Liver (tissue), 9 donors: Measurements from ENCODE around the gene PRKCH. TPM values are rescaled to one million over a fixed set of nuclear protein-coding genes. Genes with fewer than 3 reads are reported as not detected.

ENCODE experiments used
- DNase-seq: peaks from one replicate; pipeline ENCODE4 v3.0.0-alpha.2; 2017; ENCODE audit warnings: low spot score
- H3K27ac ChIP-seq, 2 donors: one replicate each; pipeline ENCODE4 v1.7.0; 2013; ENCODE audit warnings: inconsistent platforms in 2 of 2, low read length in 2 of 2, control low read depth in 1 of 2, low read depth in 1 of 2, mild to moderate bottlenecking in 1 of 2
- H3K27me3 ChIP-seq, 4 donors: one replicate each; pipeline versions ENCODE4 v1.6.1 to v1.7.0; 2013; ENCODE audit warnings: low read length in 3 of 4, inconsistent platforms in 1 of 4, mild to moderate bottlenecking in 1 of 4, moderate library complexity in 1 of 4; ENCODE audit not compliant: control insufficient read depth in 4 of 4, insufficient read depth in 4 of 4
- H3K36me3 ChIP-seq, 4 donors: one replicate each; pipeline versions ENCODE4 v1.6.1 to v1.7.0; 2013; ENCODE audit warnings: low read length in 3 of 4, mild to moderate bottlenecking in 3 of 4, low read depth in 1 of 4, moderate library complexity in 1 of 4; ENCODE audit not compliant: control insufficient read depth in 4 of 4, insufficient read depth in 3 of 4
- H3K4me1 ChIP-seq, 4 donors: one replicate each; pipeline versions ENCODE4 v1.6.1 to v1.7.0; 2013; ENCODE audit warnings: low read length in 3 of 4, mild to moderate bottlenecking in 3 of 4, moderate library complexity in 1 of 4; ENCODE audit not compliant: control insufficient read depth in 4 of 4, insufficient read depth in 4 of 4
- H3K4me3 ChIP-seq, 3 donors: one replicate each; pipeline versions ENCODE4 v1.6.1 to v1.7.0; 2013; ENCODE audit warnings: low read length in 3 of 3, control low read depth in 1 of 3, low read depth in 1 of 3, mild to moderate bottlenecking in 1 of 3
- H3K9ac ChIP-seq, 2 donors: one replicate each; pipeline ENCODE4 v1.7.0; 2013; ENCODE audit warnings: low read length in 2 of 2, mild to moderate bottlenecking in 2 of 2, moderate library complexity in 2 of 2, control low read depth in 1 of 2, low read depth in 1 of 2
- H3K9me3 ChIP-seq, 4 donors: one replicate each; pipeline versions ENCODE4 v1.6.1 to v1.7.0; 2013; ENCODE audit warnings: low read length in 3 of 4; ENCODE audit not compliant: control insufficient read depth in 4 of 4
- EGR1 ChIP-seq, 2 donors: IDR thresholded peaks; 2 replicates each; pipeline ENCODE4 v1.6.1; 2016 to 2018; ENCODE audit warnings: antibody characterized with exemption in 2 of 2, low read depth in 2 of 2
- FOXA2 ChIP-seq: IDR thresholded peaks from 2 replicates; pipeline ENCODE4 v1.6.1; 2016; ENCODE audit warnings: antibody characterized with exemption
- HNF4A ChIP-seq, 2 donors: conservative IDR thresholded peaks; 2 replicates each; pipeline ENCODE4 v1.6.1; 2016; ENCODE audit warnings: antibody characterized with exemption in 2 of 2, mild to moderate bottlenecking in 2 of 2
- HNF4G ChIP-seq: IDR thresholded peaks from 2 replicates; pipeline ENCODE4 v1.6.1; 2016; ENCODE audit warnings: antibody characterized with exemption
- JUND ChIP-seq, 2 donors: IDR thresholded peaks; 2 replicates each; pipeline ENCODE4 v1.6.1; 2016; ENCODE audit warnings: antibody characterized with exemption in 2 of 2
- NR2F2 ChIP-seq: IDR thresholded peaks from 2 replicates; pipeline ENCODE4 v1.6.1; 2016; ENCODE audit warnings: antibody characterized with exemption
- RAD21 ChIP-seq, 2 donors: IDR thresholded peaks; 2 replicates each; pipeline ENCODE4 v1.6.1; 2016; ENCODE audit warnings: antibody characterized with exemption in 2 of 2, mild to moderate bottlenecking in 2 of 2
- REST ChIP-seq: IDR thresholded peaks from 2 replicates; pipeline ENCODE4 v1.6.1; 2016; ENCODE audit warnings: antibody characterized with exemption, mild to moderate bottlenecking
- RXRA ChIP-seq, 2 donors: IDR thresholded peaks; 2 replicates each; pipeline ENCODE4 v1.6.1; 2017 to 2018; ENCODE audit warnings: antibody characterized with exemption in 2 of 2, mild to moderate bottlenecking in 1 of 2
- SP1 ChIP-seq: IDR thresholded peaks from 2 replicates; pipeline ENCODE4 v1.6.1; 2018; ENCODE audit warnings: antibody characterized with exemption, mild to moderate bottlenecking
- ZBTB33 ChIP-seq: IDR thresholded peaks from 2 replicates; pipeline ENCODE4 v1.6.1; 2016; ENCODE audit warnings: antibody characterized with exemption
- WGBS: extraction: QIAGEN DNeasy Blood & Tissue Kit; methylation state at CpG from one replicate; pipeline ENCODE4 v1.1.7; 2013; 5-methylcytosine and 5-hydroxymethylcytosine counted together
- polyA plus RNA-seq, 2 donors: library from polyadenylated mRNA; stranded (reverse) in 1 of 2; unstranded in 1 of 2; fragments of 200-250 nt in 1 of 2; fragments of >200 nt in 1 of 2; fragmentation: Nextera tagmentation in 1 of 2; extraction: Ambion mirVana in 1 of 2; gene quantifications; one replicate each; pipeline versions ENCODE4 v1.2.1 to v1.2.3, GENCODE V29; 2013 to 2015
- total RNA-seq, 2 donors: library from RNA; depleted of rRNA; stranded (reverse); fragments of >200 nt; gene quantifications; one replicate each; pipeline ENCODE4 v1.2.3, GENCODE V29; 2014
- TF ChIP-seq, protein P1 (sequence below): IDR thresholded peaks from 2 replicates; pipeline ENCODE4 v1.6.1; 2016; ENCODE audit warnings: antibody characterized with exemption
- donor health status: healthy.
- donor health status: healthy.
- donor health status: healthy.
- donor health status: healthy.
- donor health status: healthy.

The PRKCH gene
- total and polyA plus RNA-seq, 4 donors, result 3.9 to 13.7 (median 7.0) TPM

GRCh38 chr14:61471297-61472005 lies 150.1 kb downstream of the PRKCH start:
- H3K9ac ChIP-seq, result no peak overlapping the region
- no peaks in the 10 kb centered on the region for H3K27me3 ChIP-seq
- H3K27ac ChIP-seq, result peak overlapping the region; percentile 66 to 67
- H3K36me3 ChIP-seq, result no peaks in the 10 kb centered on the region
- no peak overlapping the region for H3K4me3 ChIP-seq
- DNase-seq, result no peak
- H3K9me3 ChIP-seq, result no peaks in the 10 kb centered on the region
- 79% methylated on average over 7 of the region's 7 CpGs for WGBS
- H3K4me1 ChIP-seq, result peaks cover 0 to 4% (median under 1%) of the 10 kb centered on the region in 4 donors
- TF ChIP-seq REST (no peak), EGR1 (IDR thresholded peaks at IDR 0.05; ENCODE audit: low read depth in 2 of 2) (no peak), RXRA (IDR thresholded peaks at IDR 0.05) (no peak), ZBTB33 (no peak), SP1 (no peak), JUND (IDR thresholded peaks at IDR 0.05) (no peak), RAD21 (IDR thresholded peaks at IDR 0.05) (no peak), NR2F2 (no peak), FOXA2 (no peak), HNF4A (conservative IDR thresholded peaks at IDR 0.05) (no peak)
- TF ChIP-seq, protein P1, sequence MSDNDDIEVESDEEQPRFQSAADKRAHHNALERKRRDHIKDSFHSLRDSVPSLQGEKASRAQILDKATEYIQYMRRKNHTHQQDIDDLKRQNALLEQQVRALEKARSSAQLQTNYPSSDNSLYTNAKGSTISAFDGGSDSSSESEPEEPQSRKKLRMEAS, result no peak

DNA sequence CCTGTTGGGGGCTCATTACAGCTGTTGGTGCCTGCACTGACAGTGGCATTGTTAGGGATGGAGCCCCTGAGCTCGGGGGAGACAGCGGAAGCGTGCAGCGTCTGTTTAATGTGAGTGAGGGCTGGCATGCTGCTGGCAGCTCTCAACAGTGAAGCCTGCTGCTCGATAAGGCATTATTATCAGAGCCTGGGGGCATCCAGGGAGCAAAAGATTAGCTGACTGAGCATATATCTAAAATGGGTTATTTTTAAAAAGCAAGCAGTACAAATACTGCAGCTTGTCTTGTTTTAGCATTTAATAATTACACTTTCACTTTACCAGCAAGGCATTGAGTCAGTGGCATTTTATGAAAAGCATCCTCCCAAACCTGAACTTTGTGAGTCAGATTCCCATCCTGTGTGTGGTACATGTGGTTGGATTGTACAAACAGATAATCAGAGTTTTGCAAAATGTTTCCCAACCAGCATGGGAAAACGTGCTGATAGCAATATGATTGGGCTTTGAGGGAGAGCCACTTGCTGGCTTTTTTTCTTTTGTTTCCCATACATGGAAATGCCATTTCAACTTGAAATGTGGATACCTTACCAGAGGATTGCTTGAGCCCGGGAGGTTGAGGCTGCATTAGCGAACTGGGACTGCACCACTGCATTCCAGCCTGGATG lies 150.8 kb downstream of the PRKCH start:
- H3K27ac ChIP-seq, result peak overlapping the region; percentile 66 to 67
- no peaks in the 10 kb centered on the region for H3K36me3 ChIP-seq
- H3K4me1 ChIP-seq, result peaks cover 1 to 7% (median 5%) of the 10 kb centered on the region in 4 donors
- no peak for DNase-seq
- no peak overlapping the region for H3K4me3 ChIP-seq
- peak overlapping the region in 1 of 2 donors; percentile 16 for H3K9ac ChIP-seq
- TF ChIP-seq HNF4G (no peak), RAD21 (IDR thresholded peaks at IDR 0.05) (peak in 1 of 2 donors; percentile 11), RXRA (IDR thresholded peaks at IDR 0.05) (peak in 1 of 2 donors; percentile 14), EGR1 (IDR thresholded peaks at IDR 0.05; ENCODE audit: low read depth in 2 of 2) (no peak), JUND (IDR thresholded peaks at IDR 0.05) (peak in 1 of 2 donors; percentile 26)
- TF ChIP-seq, protein P1, result peak; percentile 62
- H3K9me3 ChIP-seq, result no peaks in the 10 kb centered on the region
- 59% methylated on average over 8 of the region's 8 CpGs for WGBS
- no peaks in the 10 kb centered on the region for H3K27me3 ChIP-seq
